ENCODE data around the gene LDHA.
"Not testable (repeated sequence)": the region's sequence is repeated elsewhere in the genome, so short reads cannot be mapped to it uniquely, and the experiment has no call there.

The LDHA gene

DNA sequence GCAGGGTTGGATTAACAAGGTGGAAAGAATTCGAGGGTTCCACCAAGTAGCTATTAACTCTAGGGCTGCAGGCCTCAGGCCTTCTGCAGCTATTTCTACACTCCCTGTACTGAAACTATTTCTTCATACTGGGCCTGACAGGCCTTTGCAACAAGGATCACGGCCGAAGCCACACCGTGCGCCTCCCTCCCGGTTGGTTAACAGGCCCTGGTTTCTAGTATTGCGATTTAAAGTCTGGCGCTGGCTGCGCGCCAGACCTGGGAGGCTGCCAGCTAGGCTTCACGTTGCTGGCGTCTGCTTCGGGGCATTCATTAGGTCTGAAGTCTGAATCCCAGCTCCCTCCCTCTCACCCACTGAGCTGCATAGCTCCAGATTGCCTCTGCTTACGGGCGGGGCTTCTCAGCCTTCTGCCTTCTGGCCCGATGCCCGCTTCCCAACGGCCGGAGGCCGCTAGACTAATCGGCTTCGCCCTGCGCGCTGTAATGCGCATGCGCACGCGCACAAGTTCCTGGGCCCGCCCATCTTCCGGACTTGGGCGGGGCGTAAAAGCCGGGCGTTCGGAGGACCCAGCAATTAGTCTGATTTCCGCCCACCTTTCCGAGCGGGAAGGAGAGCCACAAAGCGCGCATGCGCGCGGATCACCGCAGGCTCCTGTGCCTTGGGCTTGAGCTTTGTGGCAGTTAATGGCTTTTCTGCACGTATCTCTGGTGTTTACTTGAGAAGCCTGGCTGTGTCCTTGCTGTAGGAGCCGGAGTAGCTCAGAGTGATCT, 1.6 kb downstream of the LDHA start:
- Histone ChIP-seq H3K9me3 (ENCODE audit: control insufficient read depth, insufficient read depth, low read length) (no peaks in the 10 kb centered on the region), H3K27me3 (ENCODE audit: control insufficient read depth, insufficient read depth, low read length) (peaks cover 20% of the 10 kb centered on the region), H3K9ac (ENCODE audit: low read depth, low read length) (peak overlapping the region; percentile 89), H3K36me3 (ENCODE audit: control insufficient read depth, insufficient read depth, low read length) (peaks cover 18% of the 10 kb centered on the region), H3K4me3 (ENCODE audit: low read depth, low read length) (peak overlapping the region; percentile 84), H3K4me1 (ENCODE audit: control insufficient read depth, insufficient read depth, low read length) (no peaks in the 10 kb centered on the region)

DNA sequence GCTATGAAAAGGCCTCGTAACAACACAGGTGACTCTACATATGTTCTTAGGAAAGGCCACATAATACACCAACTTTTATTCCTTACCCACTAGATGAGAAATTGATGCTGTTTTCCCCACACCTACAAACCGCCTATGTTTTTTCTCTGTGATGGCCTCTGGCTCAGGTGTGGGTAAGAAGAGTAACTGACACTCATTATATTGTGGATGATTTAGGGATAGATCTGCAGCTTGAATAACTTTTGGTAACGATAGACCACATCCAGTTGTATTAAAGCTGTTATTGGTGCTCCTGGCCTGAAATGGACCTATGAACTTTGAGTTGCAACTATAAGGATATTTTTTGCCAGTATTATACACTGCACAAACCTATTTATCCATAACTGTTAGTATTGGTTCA, 3.6 kb downstream of the LDHA start:
- Histone ChIP-seq H3K9me3 (ENCODE audit: control insufficient read depth, insufficient read depth, low read length) (no peaks in the 10 kb centered on the region), H3K9ac (ENCODE audit: low read depth, low read length) (no peak overlapping the region), H3K4me3 (ENCODE audit: low read depth, low read length) (no peak overlapping the region), H3K36me3 (ENCODE audit: control insufficient read depth, insufficient read depth, low read length) (peaks cover 18% of the 10 kb centered on the region), H3K4me1 (ENCODE audit: control insufficient read depth, insufficient read depth, low read length) (no peaks in the 10 kb centered on the region), H3K27me3 (ENCODE audit: control insufficient read depth, insufficient read depth, low read length) (peaks cover 16% of the 10 kb centered on the region)

DNA sequence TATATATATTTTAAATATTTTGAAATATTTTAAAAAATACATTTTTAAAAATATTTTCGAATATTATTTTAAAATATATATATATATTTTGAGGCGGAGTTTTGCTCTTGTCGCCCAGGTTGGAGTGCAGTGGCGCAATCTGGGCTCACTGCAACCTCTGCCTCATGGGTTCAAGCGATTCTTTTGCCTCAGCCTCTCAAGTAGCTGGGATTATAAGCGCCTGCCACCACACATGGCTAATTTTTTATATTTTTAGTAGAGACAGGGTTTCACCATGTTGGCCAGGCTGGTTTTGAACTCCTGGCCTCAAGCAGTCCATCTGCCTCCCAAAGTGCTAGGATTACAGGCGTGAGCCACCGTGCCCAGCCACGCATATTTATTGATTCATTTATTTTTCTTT, 6.7 kb downstream of the LDHA start:
- not testable (repeated sequence) for H3K9me3 ChIP-seq (ENCODE audit: control insufficient read depth, insufficient read depth, low read length); H3K4me3 ChIP-seq (ENCODE audit: low read depth, low read length); H3K27me3 ChIP-seq (ENCODE audit: control insufficient read depth, insufficient read depth, low read length); H3K4me1 ChIP-seq (ENCODE audit: control insufficient read depth, insufficient read depth, low read length); H3K9ac ChIP-seq (ENCODE audit: low read depth, low read length)
- peaks cover 28% of the 10 kb centered on the region for H3K36me3 ChIP-seq (ENCODE audit: control insufficient read depth, insufficient read depth, low read length)

DNA sequence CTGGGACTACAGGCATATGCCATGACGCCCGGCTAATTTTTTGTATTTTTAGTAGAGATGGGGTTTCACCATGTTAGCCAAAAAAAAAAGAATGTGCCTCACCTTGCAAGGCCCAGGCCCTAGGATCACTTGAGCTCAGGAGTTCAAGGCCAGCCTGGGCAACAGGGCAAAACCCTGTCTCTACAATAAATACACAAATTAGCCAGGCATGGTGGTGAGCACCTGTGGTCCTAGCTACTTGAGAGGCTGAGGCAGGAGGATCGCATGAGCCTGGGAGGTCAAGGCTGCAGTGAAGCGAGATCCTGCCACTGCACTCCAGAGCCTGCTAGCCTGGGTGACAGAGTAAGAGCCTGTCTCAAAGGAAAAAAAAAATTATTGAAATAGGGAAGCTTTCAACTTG, 9.7 kb downstream of the LDHA start:
- Histone ChIP-seq H3K4me1 (ENCODE audit: control insufficient read depth, insufficient read depth, low read length) (no peaks in the 10 kb centered on the region), H3K27me3 (ENCODE audit: control insufficient read depth, insufficient read depth, low read length) (no peaks in the 10 kb centered on the region), H3K9me3 (ENCODE audit: control insufficient read depth, insufficient read depth, low read length) (no peaks in the 10 kb centered on the region), H3K4me3 (ENCODE audit: low read depth, low read length) (no peak overlapping the region), H3K9ac (ENCODE audit: low read depth, low read length) (no peak overlapping the region), H3K36me3 (ENCODE audit: control insufficient read depth, insufficient read depth, low read length) (peaks cover 26% of the 10 kb centered on the region)

DNA sequence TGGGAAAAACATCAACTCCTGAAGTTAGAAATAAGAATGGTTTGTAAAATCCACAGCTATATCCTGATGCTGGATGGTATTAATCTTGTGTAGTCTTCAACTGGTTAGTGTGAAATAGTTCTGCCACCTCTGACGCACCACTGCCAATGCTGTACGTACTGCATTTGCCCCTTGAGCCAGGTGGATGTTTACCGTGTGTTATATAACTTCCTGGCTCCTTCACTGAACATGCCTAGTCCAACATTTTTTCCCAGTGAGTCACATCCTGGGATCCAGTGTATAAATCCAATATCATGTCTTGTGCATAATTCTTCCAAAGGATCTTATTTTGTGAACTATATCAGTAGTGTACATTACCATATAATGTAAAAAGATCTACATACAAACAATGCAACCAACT, 13.0 kb downstream of the LDHA start:
- not testable (repeated sequence) for H3K9me3 ChIP-seq (ENCODE audit: control insufficient read depth, insufficient read depth, low read length); H3K4me1 ChIP-seq (ENCODE audit: control insufficient read depth, insufficient read depth, low read length); H3K4me3 ChIP-seq (ENCODE audit: low read depth, low read length); H3K27me3 ChIP-seq (ENCODE audit: control insufficient read depth, insufficient read depth, low read length); H3K9ac ChIP-seq (ENCODE audit: low read depth, low read length)
- peaks cover 12% of the 10 kb centered on the region for H3K36me3 ChIP-seq (ENCODE audit: control insufficient read depth, insufficient read depth, low read length)

DNA sequence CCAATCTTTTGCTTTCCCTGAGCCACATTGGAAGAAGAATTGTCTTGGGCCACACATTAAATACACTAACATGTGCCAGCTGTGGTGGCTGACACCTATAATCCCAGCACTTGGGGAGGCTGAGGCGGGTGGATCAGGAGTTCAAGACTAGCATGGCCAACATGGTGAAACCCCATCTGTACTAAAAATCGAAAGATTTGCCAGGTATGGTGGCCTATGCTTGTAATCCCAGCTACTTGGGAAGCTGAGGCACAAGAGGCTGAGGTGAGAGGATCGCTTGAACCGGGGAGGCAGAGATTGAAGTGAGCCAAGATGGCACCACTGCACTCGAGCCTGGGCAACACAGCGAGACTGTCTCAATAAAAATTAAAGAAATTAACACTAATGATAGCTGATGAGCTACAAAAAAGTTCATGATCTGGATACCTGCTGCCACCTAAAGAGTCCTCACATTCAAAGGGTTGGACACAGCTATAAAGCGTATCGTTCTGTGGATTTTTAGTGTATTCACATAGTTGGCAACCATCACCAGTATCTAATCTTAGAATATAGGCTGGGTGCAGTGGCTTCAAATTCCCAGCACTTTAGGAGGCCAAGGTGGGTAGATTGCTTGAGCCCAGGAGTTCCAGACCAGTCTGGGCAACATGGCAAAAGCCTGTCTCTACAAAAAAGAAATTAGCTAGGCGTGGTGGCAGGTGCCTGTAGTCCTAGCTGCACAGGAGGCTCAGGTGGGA, 14.4 kb downstream of the LDHA start:
- Histone ChIP-seq H3K36me3 (ENCODE audit: control insufficient read depth, insufficient read depth, low read length) (peaks cover 12% of the 10 kb centered on the region), H3K9me3 (ENCODE audit: control insufficient read depth, insufficient read depth, low read length) (no peaks in the 10 kb centered on the region), H3K27me3 (ENCODE audit: control insufficient read depth, insufficient read depth, low read length) (peaks cover 10% of the 10 kb centered on the region), H3K4me3 (ENCODE audit: low read depth, low read length) (no peak overlapping the region), H3K9ac (ENCODE audit: low read depth, low read length) (no peak overlapping the region), H3K4me1 (ENCODE audit: control insufficient read depth, insufficient read depth, low read length) (peaks cover 2% of the 10 kb centered on the region)

DNA sequence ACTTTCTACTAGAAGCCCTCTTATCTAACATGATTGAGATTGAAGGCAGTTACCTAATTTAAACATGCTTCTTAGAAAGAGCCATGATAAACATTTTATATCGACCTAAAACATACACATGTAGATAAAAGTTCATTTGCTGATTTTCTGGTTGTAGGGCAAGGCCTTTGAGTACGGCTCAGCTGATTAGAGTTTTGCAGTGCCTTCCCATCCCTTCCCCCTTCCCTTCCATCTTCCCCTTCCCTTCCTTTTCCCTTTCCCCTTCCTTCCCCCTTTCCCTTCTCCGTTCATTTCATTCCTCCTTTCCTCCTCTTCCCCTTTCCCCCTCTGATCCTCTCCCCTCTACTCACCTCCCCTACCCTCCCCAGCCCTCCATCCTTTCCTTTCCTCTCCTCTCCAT, 22.1 kb downstream of the LDHA start:
- Histone ChIP-seq H3K9ac (ENCODE audit: low read depth, low read length) (no peak overlapping the region), H3K4me3 (ENCODE audit: low read depth, low read length) (no peak overlapping the region), H3K4me1 (ENCODE audit: control insufficient read depth, insufficient read depth, low read length) (peaks cover 2% of the 10 kb centered on the region), H3K27me3 (ENCODE audit: control insufficient read depth, insufficient read depth, low read length) (peaks cover 11% of the 10 kb centered on the region), H3K36me3 (ENCODE audit: control insufficient read depth, insufficient read depth, low read length) (no peaks in the 10 kb centered on the region), H3K9me3 (ENCODE audit: control insufficient read depth, insufficient read depth, low read length) (no peaks in the 10 kb centered on the region)

DNA sequence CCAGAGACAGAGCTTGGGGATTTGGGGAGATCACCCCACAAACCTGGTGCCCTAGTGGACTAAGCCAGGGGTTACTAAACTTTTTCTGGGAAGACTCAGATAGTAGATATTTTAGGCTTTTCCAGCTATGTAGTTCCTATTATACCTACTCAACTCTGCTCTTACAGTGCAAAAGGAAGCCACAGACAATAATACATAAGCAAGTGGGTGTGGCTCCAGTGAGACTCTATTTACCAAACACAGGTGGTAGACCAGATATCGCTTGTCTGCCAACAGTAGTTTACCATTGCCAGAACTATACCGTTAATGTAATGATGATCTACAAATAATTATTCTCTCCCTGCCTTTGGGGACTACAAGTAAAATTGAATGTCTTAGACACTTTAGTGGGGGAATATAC, 24.7 kb downstream of the LDHA start:
- no peak overlapping the region for H3K4me3 ChIP-seq (ENCODE audit: low read depth, low read length)
- no peaks in the 10 kb centered on the region for H3K4me1 ChIP-seq (ENCODE audit: control insufficient read depth, insufficient read depth, low read length)

DNA sequence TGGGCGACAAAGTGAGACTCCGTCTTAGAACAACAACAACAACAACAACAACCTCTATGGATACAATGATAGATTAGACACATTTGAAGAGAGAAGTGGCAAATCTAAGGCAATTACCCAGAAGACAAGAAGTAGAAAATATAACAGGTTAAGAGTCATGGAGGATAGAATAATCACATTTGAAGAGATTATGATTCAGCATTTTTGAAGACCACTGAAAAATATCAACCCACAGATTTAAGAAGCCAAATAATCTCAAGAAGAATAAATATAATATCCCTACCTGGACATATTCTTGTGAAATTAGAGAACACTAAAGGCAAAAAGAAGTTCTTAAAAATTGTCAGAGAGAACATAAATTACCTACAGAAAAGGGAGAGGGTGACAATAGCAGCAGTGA, 25.7 kb downstream of the LDHA start:
- H3K4me1 ChIP-seq (ENCODE audit: control insufficient read depth, insufficient read depth, low read length): no peaks in the 10 kb centered on the region
- no peaks in the 10 kb centered on the region for H3K36me3 ChIP-seq (ENCODE audit: control insufficient read depth, insufficient read depth, low read length)
- no peaks in the 10 kb centered on the region for H3K27me3 ChIP-seq (ENCODE audit: control insufficient read depth, insufficient read depth, low read length)
- H3K9ac ChIP-seq (ENCODE audit: low read depth, low read length): no peak overlapping the region
- H3K9me3 ChIP-seq (ENCODE audit: control insufficient read depth, insufficient read depth, low read length): no peaks in the 10 kb centered on the region
- no peak overlapping the region for H3K4me3 ChIP-seq (ENCODE audit: low read depth, low read length)

More for the DNA sequence above, 24.7 kb downstream of the LDHA start:
- Histone ChIP-seq H3K27me3 (ENCODE audit: control insufficient read depth, insufficient read depth, low read length) (no peaks in the 10 kb centered on the region), H3K9me3 (ENCODE audit: control insufficient read depth, insufficient read depth, low read length) (no peaks in the 10 kb centered on the region), H3K36me3 (ENCODE audit: control insufficient read depth, insufficient read depth, low read length) (no peaks in the 10 kb centered on the region), H3K9ac (ENCODE audit: low read depth, low read length) (no peak overlapping the region)

DNA sequence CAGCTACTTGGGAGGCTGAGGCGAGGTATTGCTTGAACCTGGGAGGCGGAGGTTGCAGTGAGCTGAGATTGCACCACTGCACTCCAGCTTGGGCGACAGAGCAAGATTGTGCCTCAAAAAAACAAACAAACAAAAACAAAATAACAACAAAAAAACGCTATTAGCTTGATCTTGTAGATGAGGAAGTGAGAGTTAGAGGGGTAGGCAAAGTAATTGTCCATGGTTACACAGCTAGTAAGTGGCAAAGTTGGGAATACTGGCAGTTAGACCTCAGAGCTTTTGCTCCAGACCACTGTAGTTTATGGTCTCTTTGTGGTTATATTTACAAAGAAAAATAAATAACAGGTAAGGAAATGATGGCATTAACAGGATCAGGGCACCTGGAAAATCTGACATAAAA, 32.9 kb downstream of the LDHA start:
- Histone ChIP-seq H3K4me1 (ENCODE audit: control insufficient read depth, insufficient read depth, low read length) (no peaks in the 10 kb centered on the region), H3K27me3 (ENCODE audit: control insufficient read depth, insufficient read depth, low read length) (no peaks in the 10 kb centered on the region), H3K36me3 (ENCODE audit: control insufficient read depth, insufficient read depth, low read length) (no peaks in the 10 kb centered on the region), H3K9ac (ENCODE audit: low read depth, low read length) (no peak overlapping the region), H3K4me3 (ENCODE audit: low read depth, low read length) (no peak overlapping the region), H3K9me3 (ENCODE audit: control insufficient read depth, insufficient read depth, low read length) (no peaks in the 10 kb centered on the region)

DNA sequence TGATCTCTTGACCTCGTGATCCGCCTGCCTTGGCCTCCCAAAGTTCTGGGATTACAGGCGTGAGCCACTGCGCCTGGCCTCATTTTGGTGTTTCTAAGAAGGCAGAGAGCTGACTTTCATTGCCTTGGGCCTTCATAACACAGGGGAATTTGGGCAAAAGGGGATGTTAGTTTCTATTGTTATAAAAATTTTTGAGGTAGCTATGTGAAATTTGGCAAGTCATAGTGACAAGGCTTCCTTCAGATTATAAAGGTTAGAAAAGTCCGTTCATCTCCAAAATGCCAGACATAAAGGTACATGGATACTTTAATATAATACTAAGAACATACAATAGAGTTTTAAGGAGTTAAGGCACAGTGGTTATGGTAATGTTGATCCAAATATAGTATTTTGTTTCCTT, 35.0 kb downstream of the LDHA start:
- Histone ChIP-seq H3K36me3 (ENCODE audit: control insufficient read depth, insufficient read depth, low read length) (no peaks in the 10 kb centered on the region), H3K9me3 (ENCODE audit: control insufficient read depth, insufficient read depth, low read length) (no peaks in the 10 kb centered on the region), H3K27me3 (ENCODE audit: control insufficient read depth, insufficient read depth, low read length) (no peaks in the 10 kb centered on the region), H3K9ac (ENCODE audit: low read depth, low read length) (no peak overlapping the region), H3K4me3 (ENCODE audit: low read depth, low read length) (no peak overlapping the region), H3K4me1 (ENCODE audit: control insufficient read depth, insufficient read depth, low read length) (no peaks in the 10 kb centered on the region)

DNA sequence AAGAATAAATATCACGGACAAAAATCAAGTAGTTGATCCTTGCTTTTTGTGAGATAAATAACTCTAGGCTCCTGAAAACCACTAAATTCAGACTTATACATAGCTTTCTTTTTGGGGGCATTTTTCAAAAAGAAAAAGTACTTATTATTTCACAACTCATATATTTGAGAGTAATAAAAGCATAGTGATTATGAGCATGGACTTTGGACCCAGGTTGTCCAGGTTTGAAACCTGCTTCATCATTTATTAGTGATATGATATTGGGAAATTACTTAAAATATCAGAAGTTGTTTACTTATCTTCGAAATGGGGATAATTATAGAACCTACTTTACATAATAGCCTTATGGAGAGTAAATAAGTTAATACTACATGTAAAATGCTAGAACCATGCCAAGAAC, 44.3 kb downstream of the LDHA start:
- no peaks in the 10 kb centered on the region for H3K9me3 ChIP-seq (ENCODE audit: control insufficient read depth, insufficient read depth, low read length)
- H3K9ac ChIP-seq (ENCODE audit: low read depth, low read length): no peak overlapping the region
- H3K27me3 ChIP-seq (ENCODE audit: control insufficient read depth, insufficient read depth, low read length): no peaks in the 10 kb centered on the region
- H3K36me3 ChIP-seq (ENCODE audit: control insufficient read depth, insufficient read depth, low read length): no peaks in the 10 kb centered on the region
- no peaks in the 10 kb centered on the region for H3K4me1 ChIP-seq (ENCODE audit: control insufficient read depth, insufficient read depth, low read length)
- H3K4me3 ChIP-seq (ENCODE audit: low read depth, low read length): no peak overlapping the region

All from iPS-15b (cell line).